ENCODE data around the gene EPS8L2. TPM values are rescaled to one million over a fixed set of nuclear protein-coding genes. Genes with fewer than 3 reads are reported as not detected.

The EPS8L2 gene
- total and polyA plus RNA-seq, 2 of the 8 experiments (the other 6 are each of a cell fraction or from before 2014, with no cell fraction given) = 38.5 to 57.0 TPM

GRCh38 chr11:689625-690024 lies 16.4 kb upstream of the EPS8L2 start:
- H3K56ac ChIP-seq (replicated peaks; ENCODE audit: insufficient read length, low read depth, low read length) = no peak overlapping the region
- WGBS, 2 experiments (ENCODE audit: extremely low coverage in 1 of 2, insufficient coverage in 1 of 2, insufficient read length in 1 of 2, insufficient replicate concordance in 2 of 2, low coverage in 1 of 2, low lambda C conversion rate in 2 of 2, missing lambda C conversion rate in 1 of 2) = 92% methylated on average over 7 of the region's 7 CpGs; no CpG with 5 or more reads in 1 of the 2 experiments
- POLR2A ChIA-PET (ENCODE audit: partially characterized antibody) = interaction anchor here (2.8 kb wide), 1 partner anchor 10 kb away, joined by 9 read pairs; no protein-coding TSS in a partner anchor

More at GRCh38 chr11:689625-690024, 16.4 kb upstream of the EPS8L2 start:
- Histone ChIP-seq H2BK12ac (ENCODE audit: low read depth, low read length) (no peak overlapping the region), H3K4me1 (replicated peaks in 1 of 4; ENCODE audit: control insufficient read depth in 3 of 4, insufficient read depth in 4 of 4, low read length in 3 of 4) (peaks cover 0 to 23% (median 5%) of the 10 kb centered on the region in 4 experiments; a peak in 6 of 7 replicates), H3K23me2 (ENCODE audit: low read depth, low read length) (peaks cover 4% of the 10 kb centered on the region; the same call in 1 of the 2 replicates), H3K4ac (replicated peaks; ENCODE audit: insufficient read length, low read depth, low read length) (no peak overlapping the region), H2BK120ac (replicated peaks; ENCODE audit: low read depth, low read length) (no peak overlapping the region), H4K8ac (ENCODE audit: extremely low read depth, insufficient read depth, low read length) (no peak overlapping the region), H4K5ac (ENCODE audit: insufficient read length, low read depth, low read length) (no peak overlapping the region), H4K20me1 (replicated peaks in 1 of 2; ENCODE audit: control insufficient read depth in 1 of 2, insufficient read depth in 2 of 2, low read length in 2 of 2) (peaks cover 10 to 17% of the 10 kb centered on the region in 2 experiments), H2BK15ac (ENCODE audit: low read length) (no peak overlapping the region), H2AFZ (ENCODE audit: low read length) (no peak overlapping the region), H3K9ac (replicated peaks in 1 of 4; ENCODE audit: extremely low read depth in 1 of 4, low read depth in 3 of 4, low read length in 3 of 4) (no peak overlapping the region), H2BK5ac (ENCODE audit: low read depth, low read length) (no peak overlapping the region), H3K14ac (ENCODE audit: insufficient read length) (no peak overlapping the region), H2BK20ac (ENCODE audit: low read length) (no peak overlapping the region), H4K91ac (replicated peaks; ENCODE audit: insufficient read length, low read length) (no peak overlapping the region), H3K79me1 (ENCODE audit: low read depth, low read length) (peaks cover 12% of the 10 kb centered on the region; the same call in 1 of the 2 replicates), H3K27ac (ENCODE audit: low read depth, low read length) (no peak overlapping the region; the same call in 1 of the 2 replicates), H3K79me2 (ENCODE audit: control insufficient read depth in 1 of 2, insufficient read depth in 2 of 2, low read length in 2 of 2) (peaks cover 5 to 33% of the 10 kb centered on the region in 2 experiments; a peak in 3 of 4 replicates), H3K4me2 (ENCODE audit: insufficient read depth in 1 of 2, low read depth in 2 of 2, low read length in 2 of 2) (no peak overlapping the region), H3K23ac (ENCODE audit: insufficient read length) (no peak overlapping the region), H3K18ac (ENCODE audit: extremely low read depth, low read length) (no peak overlapping the region), H3K4me3 (ENCODE audit: extremely low read depth in 1 of 4, insufficient read depth in 2 of 4, low read depth in 3 of 4, low read length in 4 of 4) (no peak overlapping the region), H3K36me3 (ENCODE audit: control insufficient read depth in 2 of 4, insufficient read depth in 4 of 4, low read length in 3 of 4) (peaks cover 6 to 39% (median 21%) of the 10 kb centered on the region in 4 experiments; a peak in 7 of 8 replicates), H3K9me3 (ENCODE audit: insufficient read depth in 2 of 2, low read depth in 1 of 2, low read length in 1 of 2) (peaks cover 0 to 2% of the 10 kb centered on the region in 2 experiments; a peak in 1 of 4 replicates), H3K27me3 (replicated peaks in 1 of 4; ENCODE audit: control insufficient read depth in 3 of 4, extremely low read depth in 1 of 4, insufficient read depth in 3 of 4, low read length in 3 of 4) (no peaks in the 10 kb centered on the region), H2AK5ac (ENCODE audit: low read depth, low read length) (no peak overlapping the region)
- no peak for DNase-seq (ENCODE audit: low read depth in 1 of 2, low spot score in 2 of 2)
- CTCF ChIA-PET (ENCODE audit: partially characterized antibody) = interaction anchor here (0.8 to 1.3 kb wide), 3 partner anchors 11 to 34 kb away, joined by 3 to 6 read pairs (median 3); no protein-coding TSS in a partner anchor
- no peak for TF ChIP-seq BCL11A (IDR thresholded peaks at IDR 0.05; ENCODE audit: low read depth in 2 of 2, low read length in 2 of 2)
- TF ChIP-seq CHD2 (IDR thresholded peaks at IDR 0.05; ENCODE audit: low read length) = no peak
- TF ChIP-seq HDAC6 (IDR thresholded peaks at IDR 0.05; ENCODE audit: low read depth, low read length) = no peak
- TF ChIP-seq SRF (IDR thresholded peaks at IDR 0.05; ENCODE audit: low read depth, low read length) = no peak
- no peak for TF ChIP-seq GTF2F1 (IDR thresholded peaks at IDR 0.05; ENCODE audit: borderline replicate concordance, low read depth, low read length)
- TF ChIP-seq MAX (IDR thresholded peaks at IDR 0.05) = no peak
- no peak for TF ChIP-seq RFX5 (IDR thresholded peaks at IDR 0.05; ENCODE audit: borderline replicate concordance, low read depth, low read length)
- no peak for TF ChIP-seq SIX5 (IDR thresholded peaks at IDR 0.05; ENCODE audit: low read depth, low read length)
- no peak for TF ChIP-seq CTBP2 (IDR thresholded peaks at IDR 0.05; ENCODE audit: borderline replicate concordance, insufficient read depth, insufficient read length, low read length)
- no peak for TF ChIP-seq GABPA (IDR thresholded peaks at IDR 0.05; ENCODE audit: borderline replicate concordance, insufficient read depth, low read length)
- no peak for TF ChIP-seq POU5F1 (IDR thresholded peaks at IDR 0.05; ENCODE audit: low read depth, low read length)
- no peak for TF ChIP-seq CBX5 (IDR thresholded peaks at IDR 0.05; ENCODE audit: low read depth, low read length)
- TF ChIP-seq CBX8 (IDR thresholded peaks at IDR 0.05; ENCODE audit: borderline replicate concordance, low read depth, low read length) = no peak
- no peak for TF ChIP-seq JUN (IDR thresholded peaks at IDR 0.05; ENCODE audit: low read depth, low read length)
- no peak for FAIRE-seq

Measured in H1 (cell line).